A549 treated with GW870086 at 1 μM for 4 hours (cell line): ENCODE data around the gene TMEM208. TPM values are rescaled to one million over a fixed set of nuclear protein-coding genes. Genes with fewer than 3 reads are reported as not detected.

Experiments used
- total RNA-seq: library from RNA; stranded (reverse); fragments of 200-300 nt; extraction: Qiagen RNA extraction; gene quantifications from 5 replicates; pipeline ENCODE4 v1.2.3, GENCODE V29; 2022; ENCODE audit warnings: low read depth

Gene TMEM208
- total RNA-seq: 87.8 to 98.8 TPM (median 94.3 TPM) in 5 replicates

DNA sequence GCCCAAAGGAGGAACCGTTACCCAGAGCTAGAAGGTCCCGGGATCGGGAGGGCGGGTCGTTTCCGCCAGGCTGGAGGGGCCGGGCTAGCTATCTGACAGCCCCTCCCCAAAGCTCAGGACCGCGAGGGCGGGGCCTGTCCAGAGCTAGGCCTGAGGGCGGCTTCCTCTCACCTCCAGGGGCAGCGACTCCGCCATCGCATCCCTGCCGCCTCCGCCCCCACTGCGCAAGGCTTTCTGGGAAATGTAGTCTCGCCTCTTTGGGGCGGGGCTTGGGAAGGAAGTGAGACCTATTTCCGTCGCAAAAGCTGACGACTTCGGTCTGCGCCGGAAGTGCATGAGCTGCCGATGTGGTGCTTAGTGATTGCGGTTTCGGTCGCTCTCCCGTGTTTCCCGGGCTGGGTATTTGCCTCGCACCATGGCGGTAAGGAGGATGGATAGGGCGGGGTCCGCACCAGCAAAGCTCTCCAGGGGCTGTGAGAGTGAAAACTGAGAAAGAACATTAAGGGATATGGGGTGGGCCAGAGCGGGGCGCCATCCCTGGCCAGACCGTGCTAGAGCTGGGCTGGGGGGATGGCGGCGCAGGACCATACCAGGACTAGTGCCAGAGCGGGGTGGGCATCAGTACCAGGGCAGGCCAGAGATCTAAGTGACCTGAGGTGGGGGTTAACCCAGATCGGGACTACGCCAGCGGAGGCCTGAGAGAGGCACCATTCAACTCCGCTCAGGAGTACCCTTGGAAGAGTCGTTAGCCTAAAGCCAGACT, at the start of gene TMEM208:
Gene TMEM208, plus strand, starts transcription at position 327 of the 763 bp plus-strand sequence. Its CDS starts 89 bp downstream, at position 416.

DNA sequence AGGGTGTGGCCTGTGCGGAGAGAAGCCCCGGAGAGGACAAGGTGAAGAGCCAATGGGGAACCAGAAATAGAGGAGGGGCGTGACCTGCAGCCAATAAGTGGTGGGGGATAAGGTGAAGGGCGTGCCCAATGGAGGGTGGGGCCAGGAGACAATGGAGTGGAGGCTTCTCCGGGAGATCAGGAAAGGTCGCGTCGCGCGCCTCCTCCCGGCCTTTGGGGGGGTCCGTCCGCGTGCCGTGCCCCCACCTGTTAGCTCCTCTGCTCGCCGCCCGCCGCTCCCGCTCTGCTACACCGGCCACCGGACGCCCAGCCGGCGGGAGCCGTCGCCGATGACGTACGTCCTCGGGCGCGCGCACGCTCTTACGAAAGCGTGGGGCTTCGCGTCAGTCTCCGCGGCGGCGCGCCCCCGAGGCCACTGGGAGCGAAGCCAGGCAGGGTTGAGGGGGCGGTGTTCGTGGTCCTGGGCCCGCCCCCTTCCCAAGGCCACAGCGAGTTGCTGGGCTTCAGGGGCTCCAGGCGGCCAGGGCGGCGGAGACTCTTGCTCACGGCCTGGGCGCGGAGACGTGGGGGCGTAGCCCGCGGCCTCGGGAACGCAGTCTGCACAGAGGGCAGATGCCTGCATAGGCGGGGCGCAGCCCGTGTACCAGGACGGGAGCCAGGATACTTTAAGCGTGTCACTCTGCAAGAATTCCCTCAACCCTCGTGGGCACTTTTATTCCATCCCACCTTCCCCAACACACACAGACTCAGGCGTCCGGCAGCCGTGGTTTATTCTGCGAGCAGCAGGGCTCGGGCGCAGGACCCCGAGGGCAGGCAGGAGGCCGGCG, 43.1 kb upstream of the TMEM208 start, which contains the start of gene MATCAP1:
Gene MATCAP1, minus strand, starts transcription at position 337 of the 826 bp plus-strand sequence. CDS start 3,353 bp downstream, outside the sequence.

DNA sequence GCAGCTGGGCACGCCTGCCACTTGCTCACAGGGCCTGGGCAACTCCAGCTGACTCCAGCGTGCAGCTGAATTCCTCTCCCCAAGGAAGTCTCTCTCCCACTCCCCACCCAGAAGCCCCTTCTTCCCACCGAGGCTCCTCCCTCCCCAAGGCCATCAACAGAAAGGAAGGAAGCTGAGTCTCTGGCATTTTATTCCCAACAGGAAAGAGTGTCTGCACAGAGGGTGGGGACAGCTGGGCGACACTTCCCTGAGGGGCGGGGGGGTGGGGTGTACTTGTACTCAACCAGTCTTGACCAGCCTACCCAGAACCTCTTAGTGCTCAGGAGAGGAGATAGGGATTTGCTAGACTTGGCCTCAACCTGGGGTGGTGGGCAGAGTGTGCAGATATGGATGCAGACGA, 36.9 kb upstream of the TMEM208 start, which contains the start of gene EXOC3L1:
Gene EXOC3L1, minus strand, starts transcription at position 96 of the 400 bp plus-strand sequence. CDS start 460 bp downstream, outside the sequence.

DNA sequence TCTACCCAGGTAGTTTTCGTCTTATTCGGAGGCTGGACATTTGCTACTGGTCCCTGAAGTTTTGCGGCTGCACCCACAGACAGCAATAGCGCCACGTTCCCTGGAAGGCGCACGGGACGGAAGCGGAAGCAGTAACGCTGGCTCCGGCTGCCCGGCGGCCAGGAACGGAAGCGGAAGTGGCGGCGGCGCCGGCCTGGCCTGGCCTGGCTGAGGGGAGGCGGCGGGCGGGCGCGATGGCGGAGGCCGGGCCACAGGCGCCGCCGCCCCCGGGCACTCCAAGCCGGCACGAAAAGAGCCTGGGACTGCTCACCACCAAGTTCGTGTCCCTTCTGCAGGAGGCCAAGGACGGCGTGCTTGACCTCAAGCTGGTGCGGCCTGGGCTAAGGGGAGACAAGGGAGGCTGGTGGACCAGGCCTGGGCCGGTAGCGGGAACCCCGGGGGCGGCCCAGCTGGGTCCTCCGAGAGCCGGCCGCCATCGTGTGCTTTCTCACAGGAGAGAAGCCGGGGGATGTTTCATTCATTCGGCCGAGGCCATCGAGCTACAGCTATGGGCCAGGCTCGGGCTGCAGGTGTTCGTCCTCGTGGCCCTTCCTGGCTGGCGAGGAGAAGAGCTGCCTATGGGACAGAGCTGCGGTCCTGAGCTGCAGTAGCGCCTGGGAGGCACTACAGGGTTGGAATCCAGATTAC, 34.8 kb upstream of the TMEM208 start, which contains the start of gene E2F4:
Gene E2F4, plus strand, starts transcription at position 161 of the 687 bp plus-strand sequence. Its CDS starts 73 bp downstream, at position 234.

DNA sequence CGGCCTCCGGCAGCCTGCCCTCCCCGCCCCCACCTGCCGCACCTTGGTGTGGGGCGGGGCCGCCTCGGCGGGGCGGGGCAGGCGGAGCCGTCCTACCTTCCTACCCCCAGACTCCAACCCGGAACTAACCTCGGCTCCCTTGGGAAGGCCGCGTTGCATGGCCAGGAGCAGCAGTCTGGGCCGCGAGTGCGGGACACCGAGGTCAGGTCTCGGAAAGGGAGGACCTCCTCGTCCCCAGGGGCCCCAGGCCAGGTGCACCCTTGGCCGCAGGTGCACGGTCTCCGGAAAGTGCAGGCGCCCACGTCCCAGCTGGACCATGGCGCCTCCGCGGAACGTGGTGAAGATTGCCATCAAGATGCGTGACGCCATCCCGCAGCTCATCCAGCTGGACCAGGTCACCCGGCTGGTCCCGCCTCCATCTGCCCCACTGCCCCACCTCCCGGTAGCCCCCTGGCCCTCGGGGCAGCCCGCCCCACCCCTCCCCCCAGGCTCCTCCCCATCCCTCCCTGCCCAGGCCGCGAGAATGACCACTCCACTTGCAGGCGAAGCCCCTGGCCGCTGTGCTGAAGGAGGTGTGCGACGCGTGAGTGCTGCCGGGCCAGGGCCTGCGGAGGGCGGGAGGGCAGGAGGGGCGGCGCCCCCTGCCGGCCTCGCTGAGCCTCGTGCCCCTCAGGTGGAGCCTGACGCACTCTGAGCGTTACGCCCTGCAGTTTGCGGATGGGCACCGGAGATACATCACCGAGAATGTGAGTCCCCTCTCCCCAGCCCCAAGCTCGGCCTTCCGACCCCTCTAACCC, 27.7 kb upstream of the TMEM208 start, which contains the start of gene ELMO3:
Gene ELMO3, plus strand, starts transcription at position 121 of the 797 bp plus-strand sequence. Its CDS starts 196 bp downstream, at position 317.

DNA sequence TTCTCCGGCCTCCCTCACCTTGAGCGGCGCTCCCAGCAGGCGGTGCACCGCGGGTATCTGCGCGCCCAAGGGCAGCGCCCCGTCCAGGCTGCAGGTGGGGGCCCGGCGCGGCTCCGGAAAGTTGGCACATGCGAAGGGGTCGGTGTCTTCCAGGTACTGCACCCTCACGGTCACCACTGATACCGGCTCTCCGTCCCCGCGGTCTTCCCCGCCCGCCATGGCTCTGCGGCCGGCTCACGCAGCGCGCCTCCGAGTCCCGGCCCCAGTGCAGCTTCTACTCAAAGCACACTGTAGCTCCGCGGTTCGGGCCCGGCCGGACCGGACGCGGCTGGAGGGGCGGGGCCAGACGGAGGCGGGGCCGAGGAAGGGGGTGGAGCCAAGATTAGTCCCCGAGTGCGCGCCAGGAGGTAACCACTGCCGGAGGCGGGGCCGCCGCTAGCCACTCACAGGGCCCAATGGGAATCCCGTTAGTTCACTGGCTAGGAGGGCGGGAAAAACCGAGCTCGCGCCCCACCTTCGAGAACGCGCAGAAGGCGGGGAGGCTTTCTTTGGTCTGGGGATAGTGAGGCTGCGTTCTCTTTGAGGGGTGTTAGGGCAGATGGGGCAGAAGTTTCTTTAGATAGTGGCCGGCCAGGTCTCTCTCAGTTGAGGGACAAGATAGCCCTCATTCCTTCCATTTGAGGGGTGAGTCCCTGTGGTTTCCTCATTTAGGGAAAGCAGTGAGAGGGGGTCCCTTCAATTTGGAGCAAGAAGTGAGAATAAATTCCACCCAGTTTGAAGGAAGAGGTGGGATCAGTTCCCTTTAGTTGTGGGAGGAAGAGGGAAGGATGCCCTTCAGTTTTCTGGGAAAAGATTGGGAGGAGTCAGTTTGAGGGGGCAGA, 20.5 kb downstream of the TMEM208 start, which contains the start of gene FHOD1:
Gene FHOD1, minus strand, starts transcription at position 290 of the 881 bp plus-strand sequence. Its CDS starts 71 bp downstream, at position 219.

DNA sequence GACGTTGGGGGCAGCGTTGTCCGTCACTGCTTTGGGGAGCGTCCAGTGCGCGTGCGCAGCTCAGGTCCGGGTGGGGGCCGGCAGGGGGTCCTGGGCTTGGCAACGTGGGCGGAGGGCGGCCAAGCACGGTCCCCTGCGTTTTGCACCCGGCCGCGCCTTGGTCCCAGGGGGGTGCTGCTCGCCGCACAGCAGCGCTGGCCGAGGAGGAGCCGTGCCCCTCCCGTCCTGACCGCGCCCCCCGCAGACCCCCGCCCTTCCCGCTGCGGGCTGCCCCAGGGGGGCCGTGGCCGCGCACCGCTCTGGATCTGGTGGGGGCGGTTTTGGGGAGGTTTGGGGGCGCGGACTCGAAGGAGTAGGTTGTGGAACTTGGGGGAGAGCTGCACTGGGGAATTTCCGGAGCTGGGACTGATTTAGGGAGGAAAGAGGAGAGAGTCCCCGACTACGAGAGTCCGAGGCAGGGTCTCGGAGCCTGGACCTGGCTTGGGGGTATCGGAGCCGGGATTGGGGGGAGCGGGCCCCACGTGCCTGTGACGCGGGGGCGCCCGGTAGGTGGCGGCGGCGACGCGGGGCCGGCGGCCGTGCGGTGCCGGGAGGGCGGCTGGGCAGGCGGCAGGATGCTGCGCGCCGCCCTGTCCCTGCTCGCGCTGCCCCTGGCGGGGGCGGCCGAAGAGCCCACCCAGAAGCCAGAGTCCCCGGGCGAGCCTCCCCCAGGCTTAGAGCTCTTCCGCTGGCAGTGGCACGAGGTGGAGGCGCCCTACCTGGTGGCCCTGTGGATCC, 21.7 kb downstream of the TMEM208 start, which contains the start of gene SLC9A5:
Gene SLC9A5, plus strand, starts transcription at position 579 of the 777 bp plus-strand sequence. Its CDS starts 36 bp downstream, at position 615.

Other genes starting within 250 kb of the TMEM208 start
- 1.8 to 2.7 TPM (median 2.0 TPM) in 5 replicates for gene CES4A, start 238.5 kb upstream of the TMEM208 start, total RNA-seq
- 46.6 to 53.6 TPM (median 51.6 TPM) in 5 replicates for gene CBFB, start 198.0 kb upstream of the TMEM208 start, total RNA-seq
- gene PHAF1, start 117.2 kb upstream of the TMEM208 start, total RNA-seq: 24.3 to 26.8 TPM (median 25.6 TPM) in 5 replicates
- gene B3GNT9, start 76.1 kb upstream of the TMEM208 start, total RNA-seq: 7.7 to 9.5 TPM (median 9.0 TPM) in 5 replicates
- gene TRADD, start 67.2 kb upstream of the TMEM208 start, total RNA-seq: 16.1 to 19.2 TPM (median 18.6 TPM) in 5 replicates
- gene FBXL8, start 67.2 kb upstream of the TMEM208 start, total RNA-seq: 3.4 to 9.0 TPM (median 8.0 TPM) in 5 replicates
- 11.9 to 16.5 TPM (median 13.2 TPM) in 5 replicates for gene HSF4, start 62.4 kb upstream of the TMEM208 start, total RNA-seq
- 76.4 to 107 TPM (median 89.9 TPM) in 5 replicates for gene NOL3, start 56.6 kb upstream of the TMEM208 start, total RNA-seq
- gene MATCAP1, start 43.2 kb upstream of the TMEM208 start, total RNA-seq: 5.4 to 8.4 TPM (median 6.3 TPM) in 5 replicates
- gene EXOC3L1, start 37.0 kb upstream of the TMEM208 start, total RNA-seq: 0.09 to 0.30 TPM (median 0.23 TPM) in 3 of 5 replicates, not detected in the others
- gene E2F4, start 35.0 kb upstream of the TMEM208 start, total RNA-seq: 82.2 to 98.8 TPM (median 95.1 TPM) in 5 replicates
- 0.99 to 1.5 TPM (median 1.4 TPM) in 5 replicates for gene ELMO3, start 28.0 kb upstream of the TMEM208 start, total RNA-seq
- 47.9 to 66.5 TPM (median 61.3 TPM) in 5 replicates for gene FHOD1, start 20.4 kb downstream of the TMEM208 start, total RNA-seq
- gene SLC9A5, start 21.8 kb downstream of the TMEM208 start, total RNA-seq: 1.4 to 1.7 TPM (median 1.6 TPM) in 5 replicates
- 11.0 to 14.2 TPM (median 12.3 TPM) in 5 replicates for gene PLEKHG4, start 52.4 kb downstream of the TMEM208 start, total RNA-seq
- 0.14 to 0.79 TPM (median 0.43 TPM) in 5 replicates for gene KCTD19, start 99.6 kb downstream of the TMEM208 start, total RNA-seq
- 0.21 to 0.35 TPM (median 0.21 TPM) in 3 of 5 replicates, not detected in the others for gene LRRC36, start 99.7 kb downstream of the TMEM208 start, total RNA-seq
- gene TPPP3, start 166.4 kb downstream of the TMEM208 start, total RNA-seq: 8.6 to 14.2 TPM (median 12.1 TPM) in 5 replicates
- gene ZDHHC1, start 189.3 kb downstream of the TMEM208 start, total RNA-seq: 4.6 to 7.2 TPM (median 6.5 TPM) in 5 replicates
- 1.3 to 2.1 TPM (median 1.5 TPM) in 5 replicates for gene HSD11B2, start 204.0 kb downstream of the TMEM208 start, total RNA-seq